Panc1 (cell line): ENCODE measurements around the gene CCNL2. TPM values are rescaled to one million over a fixed set of nuclear protein-coding genes. Genes with fewer than 3 reads are reported as not detected.

Experiments used
- ATAC-seq: fragments of 200-7000 bp; cut with Tn5 transposase; 2 replicates; pipeline ENCODE4 v1.9.1; 2020; ENCODE audit warnings: mild to moderate bottlenecking, moderate library complexity
- BruUV-seq: library from RNA; stranded (reverse); fragments of 400-500 nt; replicated peaks from 2 replicates; lab custom pipeline; 2021; lab: Mats Ljungman, UMichigan
- CTCF ChIA-PET: fragments of 300-600 bp; sonication (Branson Sonifier 250); formaldehyde crosslinking; loops from one replicate; lab custom pipeline; 2022; ENCODE audit warnings: antibody characterized with exemption; lab: Charles Lee
- POLR2A ChIA-PET: fragments of 300-600 bp; sonication (Branson Sonifier 250); formaldehyde crosslinking; loops from one replicate; lab custom pipeline; 2022; ENCODE audit warnings: antibody characterized with exemption; lab: Charles Lee
- DNase-seq: peaks from one replicate; pipeline ENCODE4 v3.0.0-alpha.2; 2010; ENCODE audit warnings: low read depth, low spot score
- H3K27ac ChIP-seq: 2 replicates; pipeline ENCODE4 v1.5.1; 2011; ENCODE audit warnings: mild to moderate bottlenecking, low read length, inconsistent platforms
- H3K27me3 ChIP-seq: fragments of 200-500 bp; sonication (Bioruptor generic); 2 replicates; pipeline ENCODE4 v1.6.0; 2014; ENCODE audit warnings: low read length, inconsistent platforms; ENCODE audit not compliant: control insufficient read depth, insufficient read depth
- H3K36me3 ChIP-seq: fragments of 200-500 bp; sonication (Bioruptor generic); 2 replicates; pipeline ENCODE4 v1.5.1; 2014; ENCODE audit warnings: inconsistent platforms, mild to moderate bottlenecking, low read length, moderate library complexity; ENCODE audit not compliant: control insufficient read depth, insufficient read depth
- H3K4me1 ChIP-seq: 2 replicates; pipeline ENCODE4 v1.5.1; 2011; ENCODE audit warnings: inconsistent platforms, mild to moderate bottlenecking, low read length, moderate library complexity; ENCODE audit not compliant: control insufficient read depth, insufficient read depth
- H3K4me3 ChIP-seq, 2 experiments: 2 replicates each; pipeline ENCODE4 v1.5.1; 2011 to 2012; ENCODE audit warnings: low read depth in 2 of 2, low read length in 2 of 2, mild to moderate bottlenecking in 2 of 2, inconsistent platforms in 1 of 2, moderate library complexity in 1 of 2
- H3K9me3 ChIP-seq: fragments of 200-500 bp; sonication (Bioruptor generic); 2 replicates; pipeline ENCODE4 v1.5.1; 2014; ENCODE audit warnings: low read depth, mild to moderate bottlenecking, inconsistent platforms, low read length, moderate library complexity; ENCODE audit not compliant: control insufficient read depth, insufficient read depth
- CTCF ChIP-seq: fragments of 450-650 bp; IDR thresholded peaks from 2 replicates; pipeline ENCODE4 v1.5.1; 2017; ENCODE audit warnings: mild to moderate bottlenecking
- POLR2AphosphoS5 ChIP-seq: IDR thresholded peaks from 2 replicates; pipeline ENCODE4 v1.6.1; 2012; ENCODE audit warnings: mild to moderate bottlenecking, low read depth, low read length, moderate library complexity
- REST ChIP-seq, 2 experiments: IDR thresholded peaks; 2 replicates each; pipeline ENCODE4 v1.6.1; 2011 to 2012; ENCODE audit warnings: low read depth in 2 of 2, control low read depth in 1 of 2, low read length in 1 of 2, mild to moderate bottlenecking in 1 of 2, moderate library complexity in 1 of 2; ENCODE audit not compliant: insufficient read depth in 1 of 2
- SIN3A ChIP-seq: IDR thresholded peaks from 2 replicates; pipeline ENCODE4 v1.6.1; 2012; ENCODE audit warnings: low read depth, mild to moderate bottlenecking, low read length, moderate library complexity, borderline replicate concordance; ENCODE audit not compliant: insufficient read depth
- TCF7L2 ChIP-seq: IDR thresholded peaks from 2 replicates; pipeline ENCODE4 v1.6.1; 2011; ENCODE audit warnings: mild to moderate bottlenecking, low read depth, low read length, inconsistent platforms
- in situ Hi-C: cut with HindIII; loops from 2 replicates; pipeline ENCODE4 v1.10.0; 2016; ENCODE audit warnings: low sequenced_read_pairs, low pct_unique_long_range_greater_than_20kb
- intact Hi-C: fragments of 100-400 bp; cut with micrococcal nuclease; formaldehyde crosslinking; loops from one replicate; pipeline ENCODE4 v1.10.0; 2022; ENCODE audit not compliant: unreplicated experiment
- total RNA-seq: library from RNA; stranded (reverse); gene quantifications from one replicate; pipeline ENCODE4 v1.2.1, GENCODE V29; 2021; ENCODE audit not compliant: unreplicated experiment

CCNL2 gene
- total RNA-seq, 1 experiment from 2014 or later = 297 TPM

GRCh38 chr1:1435911-1436629 is 36.9 kb upstream of the CCNL2 start:
- no peak for DNase-seq
- in situ Hi-C loops = no loop called here
- BruUV-seq = TSS peak; percentile 38
- TF ChIP-seq SIN3A (no peak), POLR2AphosphoS5 (no peak), TCF7L2 (no peak), CTCF (no peak)
- peaks cover 2% of the 10 kb centered on the region; the same call in 1 of the 2 replicates for H3K36me3 ChIP-seq
- no peak for ATAC-seq
- H3K4me3 ChIP-seq = peak overlapping the region; percentile 76 to 87
- no peaks in the 10 kb centered on the region for H3K9me3 ChIP-seq
- ChIA-PET POLR2A (interaction anchor here (0.5 kb wide), 1 partner anchor 61 kb away, joined by 3 read pairs; the partner anchor contains the start of gene AURKAIP1), CTCF (no interaction called here)
- H3K27me3 ChIP-seq = no peaks in the 10 kb centered on the region
- peaks cover 64% of the 10 kb centered on the region for H3K4me1 ChIP-seq
- intact Hi-C loops = loop anchor here (5.0 kb wide), 1 partner anchor 34 kb away; no protein-coding TSS in a partner anchor
- peak overlapping the region; percentile 94 for H3K27ac ChIP-seq

GRCh38 chr1:1435106-1435903 is 36.2 kb upstream of the CCNL2 start, which contains the start of gene VWA1:
VWA1 (plus strand) TSS chr1:1435690; CDS start chr1:1435749, 59 bp downstream.
- in situ Hi-C loops (no loop called here), intact Hi-C loops (loop anchor here (5.0 kb wide), 1 partner anchor 33 kb away; no protein-coding TSS in a partner anchor)
- ATAC-seq (peak; percentile 37), DNase-seq (no peak)
- POLR2A ChIA-PET = no interaction called here
- Histone ChIP-seq H3K9me3 (no peaks in the 10 kb centered on the region), H3K27me3 (no peaks in the 10 kb centered on the region), H3K27ac (peak within 1 kb of the TSS; percentile 99), H3K4me1 (peaks cover 62% of the 10 kb centered on the region), H3K36me3 (peaks cover 2% of the 10 kb centered on the region; the same call in 1 of the 2 replicates), H3K4me3 (peak within 1 kb of the TSS; percentile 76 to 87)
- CTCF ChIA-PET = no interaction called here
- BruUV-seq = no TSS peak
- TF ChIP-seq SIN3A (peak; percentile 70; the same call in 1 of the 2 replicates), TCF7L2 (no peak), REST (IDR thresholded peaks at IDR 0.05; ENCODE audit: insufficient read depth in 1 of 2, low read depth in 2 of 2, low read length in 1 of 2) (0 out of 4 replicates have a peak, but pooled peaks of 1 of the 2 experiments have one; percentile 40)
